H9 (cell line): ENCODE results near the gene KRT36. TPM values are rescaled to one million over a fixed set of nuclear protein-coding genes. Genes with fewer than 3 reads are reported as not detected.
A peak's percentile ranks its signal among the peaks of the same experiment; 100 is the strongest.

Source experiments
- DNase-seq: peaks from one replicate; pipeline ENCODE4 v3.0.0-alpha.2; 2017
- H2AFZ ChIP-seq: one replicate; pipeline ENCODE4 v1.6.1; 2013; ENCODE audit warnings: mild to moderate bottlenecking, low read length, control low read depth, moderate library complexity
- H2AK5ac ChIP-seq: 2 replicates; pipeline ENCODE4 v1.6.1; 2013; ENCODE audit warnings: low read length, control low read depth, mixed read lengths; ENCODE audit not compliant: insufficient read length
- H2BK120ac ChIP-seq: one replicate; pipeline ENCODE4 v1.6.1; 2013; ENCODE audit warnings: low read depth, mild to moderate bottlenecking, low read length, control low read depth, inconsistent platforms; ENCODE audit not compliant: poor library complexity, severe bottlenecking
- H2BK12ac ChIP-seq: 2 replicates; pipeline ENCODE4 v1.6.1; 2013; ENCODE audit warnings: low read length, control low read depth, mixed read lengths, low read depth; ENCODE audit not compliant: insufficient read length
- H2BK15ac ChIP-seq: 2 replicates; pipeline ENCODE4 v1.6.1; 2013; ENCODE audit warnings: low read depth, low read length, control low read depth
- H2BK20ac ChIP-seq: one replicate; pipeline ENCODE4 v1.6.1; 2013; ENCODE audit warnings: low read depth, mild to moderate bottlenecking, low read length, control low read depth, inconsistent platforms; ENCODE audit not compliant: poor library complexity, severe bottlenecking
- H2BK5ac ChIP-seq: 2 replicates; pipeline ENCODE4 v1.6.1; 2013; ENCODE audit warnings: low read length, control low read depth, mixed read lengths; ENCODE audit not compliant: insufficient read length
- H3K14ac ChIP-seq: 2 replicates; pipeline ENCODE4 v1.6.1; 2013; ENCODE audit warnings: low read length, control low read depth; ENCODE audit not compliant: insufficient read depth
- H3K18ac ChIP-seq: 2 replicates; pipeline ENCODE4 v1.6.1; 2013; ENCODE audit warnings: low read depth, mild to moderate bottlenecking, mixed read lengths, low read length, control low read depth; ENCODE audit not compliant: insufficient read length
- H3K23ac ChIP-seq: 2 replicates; pipeline ENCODE4 v1.6.1; 2013; ENCODE audit warnings: low read length, control low read depth, mixed read lengths, low read depth; ENCODE audit not compliant: insufficient read length
- H3K23me2 ChIP-seq: 2 replicates; pipeline ENCODE4 v1.6.1; 2013; ENCODE audit warnings: low read depth, mild to moderate bottlenecking, mixed read lengths, low read length, control low read depth; ENCODE audit not compliant: insufficient read length, poor library complexity, severe bottlenecking
- H3K27ac ChIP-seq: 2 replicates; pipeline ENCODE4 v1.5.1; 2013; ENCODE audit warnings: low read length, control low read depth, mixed read lengths, low read depth; ENCODE audit not compliant: insufficient read length
- H3K27me3 ChIP-seq: 2 replicates; pipeline ENCODE4 v1.6.1; 2013; ENCODE audit warnings: low read length, control low read depth, inconsistent platforms; ENCODE audit not compliant: insufficient read depth
- H3K4ac ChIP-seq: 2 replicates; pipeline ENCODE4 v1.6.1; 2013; ENCODE audit warnings: low read depth, mild to moderate bottlenecking, control low read depth, inconsistent platforms, low read length, moderate library complexity
- H3K4me1 ChIP-seq: 2 replicates; pipeline ENCODE4 v1.6.1; 2013; ENCODE audit warnings: low read length, control low read depth, inconsistent platforms; ENCODE audit not compliant: insufficient read depth
- H3K4me2 ChIP-seq: 2 replicates; pipeline ENCODE4 v1.6.1; 2013; ENCODE audit warnings: low read length, control low read depth, mixed read lengths; ENCODE audit not compliant: insufficient read length, insufficient read depth
- H3K56ac ChIP-seq: 2 replicates; pipeline ENCODE4 v1.6.1; 2013; ENCODE audit warnings: low read depth, mild to moderate bottlenecking, mixed read lengths, low read length, control low read depth; ENCODE audit not compliant: insufficient read length
- H3K79me1 ChIP-seq: 2 replicates; pipeline ENCODE4 v1.6.1; 2013; ENCODE audit warnings: low read depth, mild to moderate bottlenecking, moderate library complexity, low read length, control low read depth, inconsistent platforms; ENCODE audit not compliant: insufficient read depth, poor library complexity, severe bottlenecking
- H3K79me2 ChIP-seq: 2 replicates; pipeline ENCODE4 v1.6.1; 2013; ENCODE audit warnings: low read length, control low read depth, inconsistent platforms; ENCODE audit not compliant: insufficient read depth
- H3K9ac ChIP-seq: 2 replicates; pipeline ENCODE4 v1.6.1; 2013; ENCODE audit warnings: low read length, control low read depth, mixed read lengths; ENCODE audit not compliant: insufficient read length; ENCODE audit errors: extremely low read depth
- H3K9me3 ChIP-seq: one replicate; pipeline ENCODE4 v1.6.1; 2013; ENCODE audit warnings: low read depth, low read length, inconsistent platforms; ENCODE audit not compliant: control insufficient read depth
- H3T11ph ChIP-seq: one replicate; pipeline ENCODE4 v1.6.1; 2013; ENCODE audit warnings: mild to moderate bottlenecking, low read length, control low read depth, inconsistent platforms
- H4K20me1 ChIP-seq: one replicate; pipeline ENCODE4 v1.6.1; 2013; ENCODE audit not compliant: control insufficient read depth, insufficient read length, insufficient read depth
- H4K5ac ChIP-seq: 2 replicates; pipeline ENCODE4 v1.6.1; 2013; ENCODE audit warnings: low read depth, mild to moderate bottlenecking, mixed read lengths, low read length, control low read depth; ENCODE audit not compliant: insufficient read length
- H4K8ac ChIP-seq: replicated peaks from 2 replicates; pipeline ENCODE4 v1.6.1; 2013; ENCODE audit warnings: low read length, control low read depth, mixed read lengths, low read depth; ENCODE audit not compliant: insufficient read length
- H4K91ac ChIP-seq: 2 replicates; pipeline ENCODE4 v1.6.1; 2013; ENCODE audit warnings: low read depth, mild to moderate bottlenecking, moderate library complexity, mixed read lengths, low read length, control low read depth; ENCODE audit not compliant: insufficient read length
- H3K27ac Mint-ChIP-seq, 3 experiments: 2 replicates in 2 of 3; 3 replicates in 1 of 3; pipeline ENCODE4 v1.8.0; 2020 to 2021; ENCODE audit warnings: mixed read lengths in 3 of 3, mild to moderate bottlenecking in 1 of 3, moderate library complexity in 1 of 3
- H3K27me3 Mint-ChIP-seq: 2 replicates; pipeline ENCODE4 v1.8.0; 2021; ENCODE audit warnings: low read depth, mild to moderate bottlenecking, moderate library complexity, mixed read lengths
- H3K36me3 Mint-ChIP-seq, 3 experiments: 2 replicates in 2 of 3; 3 replicates in 1 of 3; pipeline ENCODE4 v1.8.0; 2020 to 2021; ENCODE audit warnings: low read depth in 3 of 3, mixed read lengths in 3 of 3; ENCODE audit not compliant: insufficient read depth in 1 of 3
- H3K4me1 Mint-ChIP-seq, 2 experiments: 2 replicates each; pipeline ENCODE4 v1.8.0; 2020; ENCODE audit warnings: mixed read lengths in 2 of 2
- H3K4me3 Mint-ChIP-seq, 2 experiments: 2 replicates in 1 of 2; 3 replicates in 1 of 2; pipeline ENCODE4 v1.8.0; 2020 to 2021; ENCODE audit warnings: mild to moderate bottlenecking in 2 of 2, mixed read lengths in 2 of 2, moderate library complexity in 1 of 2
- H3K9me3 Mint-ChIP-seq, 2 experiments: 2 replicates in 1 of 2; 3 replicates in 1 of 2; pipeline ENCODE4 v1.8.0; 2020; ENCODE audit warnings: mild to moderate bottlenecking in 2 of 2, mixed read lengths in 2 of 2, moderate library complexity in 1 of 2
- CTCF ChIP-seq: fragments of 200-600 bp; sonication (generic); conservative IDR thresholded peaks from 3 replicates; pipeline ENCODE4 v1.8.0; 2021; ENCODE audit warnings: antibody characterized with exemption, mild to moderate bottlenecking
- WGBS: extraction: QIAGEN DNeasy Blood & Tissue Kit; methylation state at CpG from one replicate; pipeline ENCODE4 v1.1.7; 2013; ENCODE audit warnings: missing lambda C conversion rate, low lambda C conversion rate, mixed read lengths; ENCODE audit not compliant: insufficient read length; ENCODE audit errors: extremely low coverage; 5-methylcytosine and 5-hydroxymethylcytosine counted together
- total RNA-seq: library from RNA; stranded (reverse); gene quantifications from 2 replicates; pipeline ENCODE4 v1.2.1, GENCODE V29; 2021

The KRT36 gene
- total RNA-seq, 1 experiment from 2014 or later: not detected

GRCh38 chr17:41518789-41519449 lies 29.2 kb upstream of the KRT36 start, which contains the start of gene KRT15:
Gene KRT15, minus strand, starts transcription at chr17:41518890. Its CDS starts 63 bp downstream, at chr17:41518827.
- H3K27ac Mint-ChIP-seq: peak within 1 kb of the TSS in 1 of 3 experiments; percentile 74; a peak in 2 of 7 replicates
- no peak within 1 kb of the TSS for H2BK20ac ChIP-seq
- no peak within 1 kb of the TSS; the same call in 1 of the 2 replicates for H3K14ac ChIP-seq
- no peak within 1 kb of the TSS for H3K9ac ChIP-seq
- H3K4me1 ChIP-seq: no peaks in the 10 kb centered on the region; the same call in 1 of the 2 replicates
- no peak within 1 kb of the TSS for H3K23ac ChIP-seq
- H4K91ac ChIP-seq: no peak within 1 kb of the TSS
- no peak within 1 kb of the TSS for H3K4me3 Mint-ChIP-seq
- no peak within 1 kb of the TSS for H4K5ac ChIP-seq
- H3K79me2 ChIP-seq: no peaks in the 10 kb centered on the region
- H2BK12ac ChIP-seq: no peak within 1 kb of the TSS
- H3T11ph ChIP-seq: no peak within 1 kb of the TSS
- H3K27ac ChIP-seq: no peak within 1 kb of the TSS
- H2BK120ac ChIP-seq: no peak within 1 kb of the TSS
- no peaks in the 10 kb centered on the region; the same call in 1 of the 2 replicates for H3K27me3 Mint-ChIP-seq
- H2BK15ac ChIP-seq: no peak within 1 kb of the TSS
- no peak within 1 kb of the TSS for H2AFZ ChIP-seq
- H4K20me1 ChIP-seq: no peaks in the 10 kb centered on the region
- DNase-seq: no peak
- H2AK5ac ChIP-seq: no peak within 1 kb of the TSS
- H3K18ac ChIP-seq: no peak within 1 kb of the TSS
- no peak within 1 kb of the TSS for H3K56ac ChIP-seq
- H2BK5ac ChIP-seq: no peak within 1 kb of the TSS
- no peak within 1 kb of the TSS for H4K8ac ChIP-seq
- TF ChIP-seq CTCF: no peak
- no peaks in the 10 kb centered on the region for H3K9me3 ChIP-seq
- H3K36me3 Mint-ChIP-seq: peaks cover 6 to 13% (median 10%) of the 10 kb centered on the region in 3 experiments; a peak in 6 of 7 replicates
- H3K27me3 ChIP-seq: no peaks in the 10 kb centered on the region
- no CpG with 5 or more reads among the region's 8 CpGs for WGBS
- no peak within 1 kb of the TSS for H3K4me2 ChIP-seq
- H3K4me1 Mint-ChIP-seq: peaks cover 23 to 34% of the 10 kb centered on the region in 2 experiments
- no peaks in the 10 kb centered on the region for H3K79me1 ChIP-seq
- H3K23me2 ChIP-seq: no peaks in the 10 kb centered on the region
- H3K4ac ChIP-seq: no peak within 1 kb of the TSS
- no peaks in the 10 kb centered on the region; a peak in 2 of 5 replicates for H3K9me3 Mint-ChIP-seq
